Measurements from ENCODE around the gene GCAT. TPM values are rescaled to one million over a fixed set of nuclear protein-coding genes. Genes with fewer than 3 reads are reported as not detected.

GCAT gene
- total RNA-seq, 1 donor from 2014 or later = 14.3 TPM

DNA sequence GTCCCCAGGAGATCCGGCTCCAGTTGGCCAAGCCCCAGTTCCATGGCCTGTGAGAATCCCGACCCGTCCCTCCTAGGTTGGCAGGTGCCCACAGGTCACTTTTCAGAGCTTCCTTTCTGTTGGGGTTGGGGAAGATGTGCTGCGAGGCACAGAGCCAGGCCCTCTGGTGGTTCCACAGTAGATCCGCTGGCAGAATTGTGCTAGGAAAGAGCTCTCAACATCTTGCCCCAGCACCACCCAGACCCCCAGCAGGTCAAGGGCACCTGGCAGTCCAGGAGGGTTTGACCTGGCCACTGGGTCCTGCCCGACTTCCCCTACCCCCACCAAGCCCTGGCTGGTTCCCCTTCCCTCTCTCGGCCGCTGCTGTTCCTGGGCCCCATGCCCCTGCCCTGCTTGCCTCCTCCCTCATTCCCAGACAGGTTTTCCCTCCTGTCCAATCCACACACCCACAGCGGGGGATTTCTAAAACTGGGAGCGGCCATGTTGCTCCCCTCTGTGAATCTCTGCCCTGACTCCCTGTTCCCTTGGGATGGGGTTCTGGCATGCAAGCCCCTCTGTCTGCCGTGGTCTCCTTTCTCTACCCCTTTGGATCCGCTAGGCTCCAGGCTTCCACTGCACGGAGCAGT, 26.2 kb upstream of the GCAT start:
- H4K20me1 ChIP-seq (ENCODE audit: insufficient read depth, low read length) = no peaks in the 10 kb centered on the region
- peaks cover 17% of the 10 kb centered on the region for H3K4me1 ChIP-seq (ENCODE audit: insufficient read depth, low read length)
- FAIRE-seq (no peak), DNase-seq (ENCODE audit: low read depth) (no peak)
- no peak for TF ChIP-seq EZH2 (IDR thresholded peaks at IDR 0.05; ENCODE audit: insufficient read depth, low read length)
- TF ChIP-seq, protein P1, sequence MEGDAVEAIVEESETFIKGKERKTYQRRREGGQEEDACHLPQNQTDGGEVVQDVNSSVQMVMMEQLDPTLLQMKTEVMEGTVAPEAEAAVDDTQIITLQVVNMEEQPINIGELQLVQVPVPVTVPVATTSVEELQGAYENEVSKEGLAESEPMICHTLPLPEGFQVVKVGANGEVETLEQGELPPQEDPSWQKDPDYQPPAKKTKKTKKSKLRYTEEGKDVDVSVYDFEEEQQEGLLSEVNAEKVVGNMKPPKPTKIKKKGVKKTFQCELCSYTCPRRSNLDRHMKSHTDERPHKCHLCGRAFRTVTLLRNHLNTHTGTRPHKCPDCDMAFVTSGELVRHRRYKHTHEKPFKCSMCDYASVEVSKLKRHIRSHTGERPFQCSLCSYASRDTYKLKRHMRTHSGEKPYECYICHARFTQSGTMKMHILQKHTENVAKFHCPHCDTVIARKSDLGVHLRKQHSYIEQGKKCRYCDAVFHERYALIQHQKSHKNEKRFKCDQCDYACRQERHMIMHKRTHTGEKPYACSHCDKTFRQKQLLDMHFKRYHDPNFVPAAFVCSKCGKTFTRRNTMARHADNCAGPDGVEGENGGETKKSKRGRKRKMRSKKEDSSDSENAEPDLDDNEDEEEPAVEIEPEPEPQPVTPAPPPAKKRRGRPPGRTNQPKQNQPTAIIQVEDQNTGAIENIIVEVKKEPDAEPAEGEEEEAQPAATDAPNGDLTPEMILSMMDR (IDR thresholded peaks at IDR 0.05; ENCODE audit: insufficient read depth, low read depth, low read length) = peak; percentile 15
- H3K27ac Mint-ChIP-seq (ENCODE audit: unreplicated experiment) = no peak overlapping the region
- H3K27me3 ChIP-seq (ENCODE audit: insufficient read depth, low read length) = no peaks in the 10 kb centered on the region
- H3K27ac ChIP-seq (ENCODE audit: low read depth, low read length) = no peak overlapping the region
- H3K9me3 ChIP-seq (ENCODE audit: insufficient read depth, low read depth, low read length) = no peaks in the 10 kb centered on the region
- no peak overlapping the region for H3K4me2 ChIP-seq (ENCODE audit: low read length)
- no peak overlapping the region for H2AFZ ChIP-seq (ENCODE audit: low read depth, low read length)
- H3K36me3 Mint-ChIP-seq (ENCODE audit: low read depth, unreplicated experiment) = peaks cover 7% of the 10 kb centered on the region
- peaks cover 20% of the 10 kb centered on the region for H3K27me3 Mint-ChIP-seq (ENCODE audit: low read depth, unreplicated experiment)
- H3K9me3 Mint-ChIP-seq (ENCODE audit: unreplicated experiment) = peaks cover 3% of the 10 kb centered on the region
- H3K36me3 ChIP-seq (ENCODE audit: insufficient read depth, low read length) = no peaks in the 10 kb centered on the region
- H3K4me3 ChIP-seq (ENCODE audit: insufficient read depth, low read depth, low read length) = no peak overlapping the region
- H3K4me3 Mint-ChIP-seq (ENCODE audit: unreplicated experiment) = no peak overlapping the region
- no peaks in the 10 kb centered on the region for H3K79me2 ChIP-seq (ENCODE audit: insufficient read depth, low read length)
- H3K9ac ChIP-seq (ENCODE audit: low read length) = no peak overlapping the region
- H3K4me1 Mint-ChIP-seq (ENCODE audit: low read depth, unreplicated experiment) = peaks cover 2% of the 10 kb centered on the region

DNA sequence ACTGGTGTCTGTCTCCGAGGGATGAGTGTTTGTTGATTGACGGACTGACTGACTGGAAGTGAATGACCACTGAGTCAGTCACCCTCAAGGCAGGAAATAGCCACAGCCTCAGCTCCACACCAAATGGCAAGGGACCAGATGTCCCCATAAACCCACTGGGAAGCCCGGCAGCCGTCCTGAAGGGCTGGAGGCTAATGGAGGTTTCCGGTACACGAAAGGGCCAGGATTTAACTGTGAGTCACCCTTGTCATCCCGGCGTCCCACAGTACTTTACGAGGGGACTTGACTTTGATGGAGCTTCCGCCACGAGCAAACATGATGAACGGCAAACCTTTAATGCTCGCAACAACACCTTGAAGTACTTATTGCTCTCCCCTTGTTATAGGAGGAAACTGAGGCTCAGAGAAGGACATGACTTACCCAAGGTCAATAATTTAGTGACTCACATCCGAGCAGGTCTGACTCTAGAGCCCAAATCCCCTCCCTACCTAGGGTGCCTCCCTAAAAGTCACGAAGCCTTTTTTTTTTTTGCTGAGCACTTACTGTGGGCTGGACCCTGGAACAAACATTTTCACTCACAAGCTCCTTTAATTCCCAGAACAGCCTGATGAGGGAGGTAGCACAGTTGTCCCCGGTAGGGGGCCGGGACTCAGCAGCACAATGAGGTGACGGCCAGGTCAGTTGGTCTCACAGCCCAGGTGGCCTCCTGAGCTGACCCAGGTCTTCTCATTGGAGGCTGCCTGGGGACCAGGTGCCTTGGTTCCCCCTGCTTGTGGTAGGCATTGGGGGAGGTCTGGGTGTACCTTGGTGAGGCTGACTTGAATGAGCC, 25.2 kb upstream of the GCAT start:
- FAIRE-seq (no peak), DNase-seq (ENCODE audit: low read depth) (peak; percentile 22)
- Histone ChIP-seq H3K9me3 (ENCODE audit: insufficient read depth, low read depth, low read length) (no peaks in the 10 kb centered on the region), H4K20me1 (ENCODE audit: insufficient read depth, low read length) (no peaks in the 10 kb centered on the region), H3K79me2 (ENCODE audit: insufficient read depth, low read length) (no peaks in the 10 kb centered on the region), H3K27ac (ENCODE audit: low read depth, low read length) (no peak overlapping the region), H3K4me3 (ENCODE audit: insufficient read depth, low read depth, low read length) (no peak overlapping the region), H3K9ac (ENCODE audit: low read length) (no peak overlapping the region), H3K36me3 (ENCODE audit: insufficient read depth, low read length) (no peaks in the 10 kb centered on the region), H3K4me2 (ENCODE audit: low read length) (peak overlapping the region; percentile 41), H3K4me1 (ENCODE audit: insufficient read depth, low read length) (peaks cover 8% of the 10 kb centered on the region), H2AFZ (ENCODE audit: low read depth, low read length) (no peak overlapping the region), H3K27me3 (ENCODE audit: insufficient read depth, low read length) (no peaks in the 10 kb centered on the region)
- Mint-ChIP-seq H3K27ac (ENCODE audit: unreplicated experiment) (no peak overlapping the region), H3K4me3 (ENCODE audit: unreplicated experiment) (no peak overlapping the region), H3K36me3 (ENCODE audit: low read depth, unreplicated experiment) (peaks cover 7% of the 10 kb centered on the region), H3K9me3 (ENCODE audit: unreplicated experiment) (peaks cover 3% of the 10 kb centered on the region), H3K27me3 (ENCODE audit: low read depth, unreplicated experiment) (peaks cover 20% of the 10 kb centered on the region), H3K4me1 (ENCODE audit: low read depth, unreplicated experiment) (peaks cover 2% of the 10 kb centered on the region)
- no peak for TF ChIP-seq EZH2 (IDR thresholded peaks at IDR 0.05; ENCODE audit: insufficient read depth, low read length)
- TF ChIP-seq, protein P1 (IDR thresholded peaks at IDR 0.05; ENCODE audit: insufficient read depth, low read depth, low read length) = no peak
